ENCODE measurements around the gene GUK1. TPM values are rescaled to one million over a fixed set of nuclear protein-coding genes. Genes with fewer than 3 reads are reported as not detected.

GUK1 gene
- total and polyA plus RNA-seq, 2 donors (not counting 1 experiment from before 2014, with no cell fraction given) = 125 to 356 TPM

GRCh38 chr1:228140724-228141225 lies 696 bp downstream of the GUK1 start:
- intact Hi-C loops (cut with micrococcal nuclease) = loop anchor here (1.0 kb wide), 5 partner anchors 9 to 58 kb away; partner anchors contain the start of genes ARF1, C1orf35, IBA57 and MRPL55
- Mint-ChIP-seq H3K4me1 (peaks cover 68% of the 10 kb centered on the region), H3K27me3 (no peaks in the 10 kb centered on the region), H3K27ac (peak overlapping the region; percentile 100), H3K4me3 (peak overlapping the region; percentile 96), H3K9me3 (ENCODE audit: insufficient read depth) (no peaks in the 10 kb centered on the region)
- peaks cover 0 to 11% (median 0%) of the 10 kb centered on the region in 3 donors for H3K9me3 ChIP-seq (ENCODE audit: control extremely low read depth in 1 of 3, control insufficient read depth in 2 of 3, insufficient read depth in 1 of 3, low read length in 2 of 3)
- WGBS (ENCODE audit: insufficient coverage) = 9% methylated on average over 25 of the region's 25 CpGs
- no peak for TF ChIP-seq EZH2 (IDR thresholded peaks at IDR 0.05; ENCODE audit: borderline replicate concordance, insufficient read depth, low read depth, low read length, poor library complexity, severe bottlenecking)
- TF ChIP-seq CTCF (IDR thresholded peaks at IDR 0.05) = no peak
- H3K27ac ChIP-seq (ENCODE audit: low read length in 2 of 2) = peak overlapping the region; percentile 93 to 94
- peak overlapping the region; percentile 73 for H2AFZ ChIP-seq (ENCODE audit: insufficient read depth, low read depth, low read length, poor library complexity, severe bottlenecking)
- peak overlapping the region; percentile 61 to 87 (median 82) for H3K4me3 ChIP-seq (ENCODE audit: control extremely low read depth in 1 of 5, extremely low read depth in 1 of 5, insufficient read depth in 1 of 5, low read depth in 2 of 5, low read length in 4 of 5)
- H3K9ac ChIP-seq (ENCODE audit: low read length) = peak overlapping the region; percentile 92
- ChIA-PET CTCF (interaction anchor here (0.7 to 1.8 kb wide), 4 partner anchors 25 to 360 kb away, joined by 3 to 8 read pairs (median 6); partner anchors contain the start of gene IBA57), POLR2A (interaction anchor here (0.7 to 1.4 kb wide), 4 partner anchors 21 to 73 kb away, joined by 3 to 22 read pairs (median 4); partner anchors contain the start of genes ARF1 and IBA57)
- ATAC-seq (ENCODE audit: low read depth) (no peak), DNase-seq (no peak)
- H3K79me2 ChIP-seq (ENCODE audit: control insufficient read depth, insufficient read depth, low read length) = peaks cover 56% of the 10 kb centered on the region
- H3K4me1 ChIP-seq (ENCODE audit: control insufficient read depth in 2 of 2, insufficient read depth in 2 of 2, low read length in 2 of 2) = peaks cover 55 to 74% of the 10 kb centered on the region in 2 donors
- peak overlapping the region; percentile 98 for H3K4me2 ChIP-seq (replicated peaks; ENCODE audit: low read depth, low read length, poor library complexity, severe bottlenecking)
- peaks cover 55% of the 10 kb centered on the region for H4K20me1 ChIP-seq (ENCODE audit: control insufficient read depth, insufficient read depth, low read length, poor library complexity, severe bottlenecking)
- peaks cover 0 to 16% of the 10 kb centered on the region in 2 experiments for H3K36me3 ChIP-seq (replicated peaks in 1 of 2; ENCODE audit: control extremely low read depth in 1 of 2, control insufficient read depth in 1 of 2, extremely low read depth in 1 of 2, insufficient read depth in 2 of 2, low read length in 1 of 2)
- H3K27me3 ChIP-seq (replicated peaks in 1 of 4; ENCODE audit: control extremely low read depth in 1 of 4, control insufficient read depth in 3 of 4, insufficient read depth in 4 of 4, low read length in 3 of 4) = no peaks in the 10 kb centered on the region

Measured in B cell (primary cell).